GM12801 (cell line): ENCODE results near the gene MRPL41.

ENCODE experiments used
- TF ChIP-seq, protein P1 (sequence below): IDR thresholded peaks from one replicate; pipeline ENCODE4 v1.5.1; 2011; ENCODE audit warnings: control low read depth; ENCODE audit not compliant: insufficient read length; ENCODE audit errors: extremely low read depth

The MRPL41 gene

GRCh38 chr9:137583347-137583746 lies 31.7 kb downstream of the MRPL41 start:
- TF ChIP-seq, protein P1, sequence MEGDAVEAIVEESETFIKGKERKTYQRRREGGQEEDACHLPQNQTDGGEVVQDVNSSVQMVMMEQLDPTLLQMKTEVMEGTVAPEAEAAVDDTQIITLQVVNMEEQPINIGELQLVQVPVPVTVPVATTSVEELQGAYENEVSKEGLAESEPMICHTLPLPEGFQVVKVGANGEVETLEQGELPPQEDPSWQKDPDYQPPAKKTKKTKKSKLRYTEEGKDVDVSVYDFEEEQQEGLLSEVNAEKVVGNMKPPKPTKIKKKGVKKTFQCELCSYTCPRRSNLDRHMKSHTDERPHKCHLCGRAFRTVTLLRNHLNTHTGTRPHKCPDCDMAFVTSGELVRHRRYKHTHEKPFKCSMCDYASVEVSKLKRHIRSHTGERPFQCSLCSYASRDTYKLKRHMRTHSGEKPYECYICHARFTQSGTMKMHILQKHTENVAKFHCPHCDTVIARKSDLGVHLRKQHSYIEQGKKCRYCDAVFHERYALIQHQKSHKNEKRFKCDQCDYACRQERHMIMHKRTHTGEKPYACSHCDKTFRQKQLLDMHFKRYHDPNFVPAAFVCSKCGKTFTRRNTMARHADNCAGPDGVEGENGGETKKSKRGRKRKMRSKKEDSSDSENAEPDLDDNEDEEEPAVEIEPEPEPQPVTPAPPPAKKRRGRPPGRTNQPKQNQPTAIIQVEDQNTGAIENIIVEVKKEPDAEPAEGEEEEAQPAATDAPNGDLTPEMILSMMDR: no peak

DNA sequence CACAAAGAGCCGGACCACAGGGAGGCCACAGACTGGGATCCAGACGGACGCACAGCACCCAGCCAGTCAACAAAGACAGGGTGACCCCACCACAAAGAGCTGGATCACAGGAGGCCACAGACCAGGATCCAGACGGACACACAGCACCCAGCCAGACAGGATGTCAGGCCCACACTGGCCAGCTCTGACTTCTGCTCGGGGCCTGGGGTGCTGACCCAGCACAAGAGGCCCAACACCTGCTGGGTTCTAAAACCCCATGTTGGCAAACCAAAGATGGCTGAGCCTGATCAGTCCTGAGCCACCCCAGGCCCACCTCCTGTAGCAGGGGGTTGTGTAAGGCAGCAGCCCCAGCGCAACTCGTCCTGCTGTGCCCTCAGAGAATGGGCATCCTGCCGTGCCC lies 32.3 kb downstream of the MRPL41 start:
- TF ChIP-seq, protein P1: no peak

GRCh38 chr9:137586854-137587253 lies 35.2 kb downstream of the MRPL41 start:
- TF ChIP-seq, protein P1: no peak

GRCh38 chr9:137588311-137588710 lies 36.6 kb downstream of the MRPL41 start:
- TF ChIP-seq, protein P1: no peak

- TF ChIP-seq, protein P1: no peak
Observed at GRCh38 chr9:137588891-137589290, 37.2 kb downstream of the MRPL41 start.

DNA sequence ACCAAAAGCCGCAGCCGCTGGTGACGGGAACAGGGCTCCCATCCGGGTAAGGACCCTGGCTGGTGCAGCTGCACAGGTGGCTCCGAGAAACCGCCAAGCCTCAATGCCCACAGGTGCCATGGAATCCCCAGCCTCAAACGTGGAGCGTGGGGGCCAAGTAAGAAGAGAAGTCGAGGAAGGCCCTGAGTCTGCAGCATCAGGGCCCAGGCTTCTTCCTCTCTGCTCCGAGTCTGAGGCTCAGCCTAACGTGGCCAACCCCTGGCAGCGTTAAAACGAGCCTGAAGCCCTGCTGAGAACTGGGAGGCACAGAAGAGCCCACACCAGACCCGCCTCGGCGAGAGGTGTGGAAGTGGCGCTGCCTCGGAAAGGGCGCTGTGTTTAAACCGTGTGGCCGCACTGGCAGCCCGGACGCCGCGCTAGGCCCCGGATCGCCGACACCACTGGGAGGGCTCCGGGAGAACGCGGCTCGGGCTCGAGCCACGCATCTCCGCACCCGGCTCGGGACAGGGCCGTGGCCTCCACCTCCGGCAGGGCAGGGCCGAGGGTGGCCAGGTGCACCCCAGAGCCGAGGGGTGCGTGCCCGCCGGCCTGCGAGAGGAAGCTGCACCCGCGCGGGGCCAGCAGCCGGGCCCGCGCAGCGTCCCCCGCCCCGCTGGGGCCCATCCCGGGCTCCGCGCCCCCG lies 37.9 kb downstream of the MRPL41 start:
- TF ChIP-seq, protein P1: no peak

- TF ChIP-seq, protein P1: no peak
Observed at GRCh38 chr9:137590123-137590468, 38.4 kb downstream of the MRPL41 start.
